Lung (tissue), 12 donors: ENCODE data around the gene UST. TPM values are rescaled to one million over a fixed set of nuclear protein-coding genes. Genes with fewer than 3 reads are reported as not detected.

Source experiments
- ATAC-seq: fragments of 200-7000 bp; cut with Tn5 transposase; one replicate; pipeline ENCODE4 v1.9.1; 2020; ENCODE audit warnings: moderate number of reproducible peaks; ENCODE audit not compliant: insufficient read depth, low FRiP score
- DNase-seq, 3 donors: peaks; one replicate each; pipeline ENCODE4 v3.0.0-alpha.2; 2013 to 2017
- H3K27ac ChIP-seq, 2 donors: one replicate each; pipeline ENCODE4 v1.5.1; 2013; ENCODE audit warnings: mild to moderate bottlenecking in 2 of 2, moderate library complexity in 2 of 2, control low read depth in 1 of 2, inconsistent platforms in 1 of 2, low read depth in 1 of 2, low read length in 1 of 2
- H3K27me3 ChIP-seq, 3 donors: one replicate each; pipeline ENCODE4 v1.5.1; 2013; ENCODE audit warnings: low read length in 2 of 3; ENCODE audit not compliant: control insufficient read depth in 3 of 3, insufficient read depth in 3 of 3
- H3K36me3 ChIP-seq, 4 donors: one replicate each; pipeline ENCODE4 v1.5.1; 2013; ENCODE audit warnings: low read length in 4 of 4, mild to moderate bottlenecking in 1 of 4, moderate library complexity in 1 of 4; ENCODE audit not compliant: control insufficient read depth in 4 of 4, insufficient read depth in 4 of 4
- H3K4me1 ChIP-seq, 5 donors: one replicate each; pipeline ENCODE4 v1.5.1; 2013; ENCODE audit warnings: low read length in 5 of 5, mild to moderate bottlenecking in 2 of 5, moderate library complexity in 1 of 5; ENCODE audit not compliant: control insufficient read depth in 5 of 5, insufficient read depth in 5 of 5
- H3K4me3 ChIP-seq: one replicate; pipeline ENCODE4 v1.5.1; 2013; ENCODE audit warnings: mild to moderate bottlenecking, control low read depth, moderate library complexity
- H3K9ac ChIP-seq, 2 donors: one replicate each; pipeline ENCODE4 v1.5.1; 2013; ENCODE audit warnings: low read length in 2 of 2, control low read depth in 1 of 2; ENCODE audit not compliant: insufficient read depth in 1 of 2
- H3K9me3 ChIP-seq, 4 donors: one replicate each; pipeline ENCODE4 v1.5.1; 2013; ENCODE audit warnings: low read length in 3 of 4, mild to moderate bottlenecking in 1 of 4, moderate library complexity in 1 of 4; ENCODE audit not compliant: control insufficient read depth in 4 of 4, insufficient read depth in 3 of 4
- CTCF ChIP-seq: IDR thresholded peaks from 2 replicates; pipeline ENCODE4 v1.5.1; 2012; ENCODE audit warnings: mild to moderate bottlenecking; ENCODE audit errors: control extremely low read depth, extremely low read depth
- WGBS, 2 donors: extraction: QIAGEN DNeasy Blood & Tissue Kit; methylation state at CpG; one replicate each; pipeline ENCODE4 v1.1.7; 2013; 5-methylcytosine and 5-hydroxymethylcytosine counted together
- polyA plus RNA-seq, 2 donors: library from polyadenylated mRNA; stranded (reverse); fragments of 200-250 nt; gene quantifications; one replicate each; pipeline ENCODE4 v1.2.1, GENCODE V29; 2013
- total RNA-seq, 2 donors: library from RNA; depleted of rRNA in 1 of 2; stranded (reverse); fragments of >200 nt in 1 of 2; gene quantifications; one replicate each; pipeline ENCODE4 v1.2.1, GENCODE V29; 2014 to 2021
- donor health status: control.
- donor health status: control.
- donor health status: Bipolar disorder and iron deficiency.
- donor health status: healthy.
- donor health status: DM: yes; HTN: yes; CAD: no.

The UST gene
- total and polyA plus RNA-seq, 4 donors = 4.5 to 24.0 (median 7.1) TPM

- ATAC-seq (no peak), DNase-seq (no peak)
- 81 to 90% methylated on average over 5 of the region's 5 CpGs for WGBS, 2 donors
- Histone ChIP-seq H3K9me3 (no peaks in the 10 kb centered on the region), H3K9ac (no peak overlapping the region), H3K4me1 (no peaks in the 10 kb centered on the region), H3K36me3 (no peaks in the 10 kb centered on the region), H3K27ac (no peak overlapping the region), H3K4me3 (no peak overlapping the region), H3K27me3 (no peaks in the 10 kb centered on the region)
- no peak for TF ChIP-seq CTCF
These were observed 9.9 kb upstream of the UST start for GRCh38 chr6:148736774-148737412.

GRCh38 chr6:148737806-148738205 lies 9.0 kb upstream of the UST start:
- no peak for DNase-seq
- 90 to 99% methylated on average over 4 of the region's 4 CpGs for WGBS, 2 donors
- Histone ChIP-seq H3K27ac (no peak overlapping the region), H3K4me1 (no peaks in the 10 kb centered on the region), H3K27me3 (no peaks in the 10 kb centered on the region), H3K9me3 (no peaks in the 10 kb centered on the region), H3K36me3 (no peaks in the 10 kb centered on the region), H3K4me3 (no peak overlapping the region), H3K9ac (no peak overlapping the region)
- no peak for TF ChIP-seq CTCF
- ATAC-seq = no peak

GRCh38 chr6:148738946-148739821 lies 7.6 kb upstream of the UST start:
- no peak for ATAC-seq
- H3K9ac ChIP-seq = no peak overlapping the region
- DNase-seq = no peak

More at GRCh38 chr6:148738946-148739821, 7.6 kb upstream of the UST start:
- H3K36me3 ChIP-seq = no peaks in the 10 kb centered on the region
- TF ChIP-seq CTCF = no peak
- no peaks in the 10 kb centered on the region for H3K27me3 ChIP-seq
- no peak overlapping the region for H3K4me3 ChIP-seq
- H3K27ac ChIP-seq = no peak overlapping the region
- no peaks in the 10 kb centered on the region for H3K4me1 ChIP-seq
- H3K9me3 ChIP-seq = no peaks in the 10 kb centered on the region
- 90 to 95% methylated on average over 14 of the region's 14 CpGs for WGBS, 2 donors
